ENCODE results near the gene C10orf71. TPM values are rescaled to one million over a fixed set of nuclear protein-coding genes. Genes with fewer than 3 reads are reported as not detected.
A peak's percentile ranks its signal among the peaks of the same experiment; 100 is the strongest.

The C10orf71 gene
- total and polyA plus RNA-seq, 9 donors = 0.01 to 0.03 (median 0.03) TPM; not detected in 6

GRCh38 chr10:49325131-49325915 lies 26.4 kb downstream of the C10orf71 start:
- TF ChIP-seq POLR2A (IDR thresholded peaks at IDR 0.05) (no peak), CTCF (IDR thresholded peaks at IDR 0.05) (no peak), EP300 (IDR thresholded peaks at IDR 0.05) (no peak)
- Histone ChIP-seq H3K4me3 (no peak overlapping the region), H3K9me3 (no peaks in the 10 kb centered on the region), H3K36me3 (no peaks in the 10 kb centered on the region), H3K4me1 (ENCODE audit: insufficient read depth) (no peaks in the 10 kb centered on the region), H3K27me3 (no peaks in the 10 kb centered on the region), H3K27ac (no peak overlapping the region)
- intact Hi-C loops (cut with DNase I) = no loop called here
- WGBS, 3 donors = 81 to 84% (median 82%) methylated on average over 20 of the region's 20 CpGs
- DNase-seq = peak in 1 of 5 donors; percentile 11

- TF ChIP-seq CTCF (IDR thresholded peaks at IDR 0.05) (no peak), EP300 (IDR thresholded peaks at IDR 0.05) (no peak), POLR2A (IDR thresholded peaks at IDR 0.05) (no peak)
- Histone ChIP-seq H3K27ac (no peak overlapping the region), H3K4me3 (no peak overlapping the region), H3K9me3 (no peaks in the 10 kb centered on the region), H3K36me3 (no peaks in the 10 kb centered on the region), H3K4me1 (ENCODE audit: insufficient read depth) (no peaks in the 10 kb centered on the region), H3K27me3 (no peaks in the 10 kb centered on the region)
- peak in 1 of 5 donors; percentile 7 for DNase-seq
- WGBS, 3 donors = 89 to 93% (median 90%) methylated on average over 48 of the region's 48 CpGs
- intact Hi-C loops (cut with DNase I) = no loop called here
Measured at GRCh38 chr10:49325916-49326783, 27.2 kb downstream of the C10orf71 start.

- H3K9me3 ChIP-seq = no peaks in the 10 kb centered on the region
- intact Hi-C loops (cut with DNase I) = no loop called here
- no peak overlapping the region for H3K4me3 ChIP-seq
- TF ChIP-seq EP300 (IDR thresholded peaks at IDR 0.05) (no peak), POLR2A (IDR thresholded peaks at IDR 0.05) (no peak), CTCF (IDR thresholded peaks at IDR 0.05) (no peak)
- no peaks in the 10 kb centered on the region for H3K27me3 ChIP-seq
- H3K4me1 ChIP-seq (ENCODE audit: insufficient read depth) = no peaks in the 10 kb centered on the region
- WGBS, 3 donors = 77 to 80% (median 78%) methylated on average over 8 of the region's 8 CpGs
- H3K36me3 ChIP-seq = no peaks in the 10 kb centered on the region
- peak in 1 of 5 donors; percentile 2 for DNase-seq
- H3K27ac ChIP-seq = no peak overlapping the region
Measured at GRCh38 chr10:49327036-49327813, 28.3 kb downstream of the C10orf71 start.
